Mucosa of rectum (tissue), 2 donors: ENCODE measurements around the gene PLIN1.

Experiments
- H3K27ac ChIP-seq, 2 donors: one replicate each; pipeline ENCODE4 v1.7.0; 2013; ENCODE audit warnings: inconsistent platforms in 2 of 2, low read depth in 2 of 2, low read length in 2 of 2
- H3K27me3 ChIP-seq, 2 donors: one replicate each; pipeline ENCODE4 v1.7.0; 2013; ENCODE audit warnings: low read length in 2 of 2; ENCODE audit not compliant: control insufficient read depth in 2 of 2, insufficient read depth in 2 of 2
- H3K36me3 ChIP-seq, 2 donors: one replicate each; pipeline ENCODE4 v1.7.0; 2013; ENCODE audit warnings: low read length in 2 of 2; ENCODE audit not compliant: control insufficient read depth in 2 of 2, insufficient read depth in 2 of 2
- H3K4me1 ChIP-seq, 2 donors: one replicate each; pipeline ENCODE4 v1.7.0; 2013; ENCODE audit warnings: low read length in 2 of 2, mild to moderate bottlenecking in 1 of 2; ENCODE audit not compliant: control insufficient read depth in 2 of 2, insufficient read depth in 2 of 2
- H3K4me3 ChIP-seq, 2 donors: one replicate each; pipeline ENCODE4 v1.7.0; 2013; ENCODE audit warnings: low read length in 2 of 2
- H3K9ac ChIP-seq, 2 donors: one replicate each; pipeline ENCODE4 v1.7.0; 2013; ENCODE audit warnings: low read length in 2 of 2, low read depth in 1 of 2, mild to moderate bottlenecking in 1 of 2
- H3K9me3 ChIP-seq, 2 donors: one replicate each; pipeline ENCODE4 v1.7.0; 2013; ENCODE audit warnings: low read length in 2 of 2; ENCODE audit not compliant: control insufficient read depth in 2 of 2
- donor health status: healthy.
- donor health status: Normal muscosa, but diverticular disease.

Gene PLIN1

GRCh38 chr15:89645680-89646079 is 33.5 kb downstream of the PLIN1 start:
- H3K4me3 ChIP-seq: no peak overlapping the region
- no peak overlapping the region for H3K9ac ChIP-seq
- H3K27me3 ChIP-seq: no peaks in the 10 kb centered on the region
- no peaks in the 10 kb centered on the region for H3K9me3 ChIP-seq
- peaks cover 3 to 4% of the 10 kb centered on the region in 2 donors for H3K4me1 ChIP-seq
- no peak overlapping the region for H3K27ac ChIP-seq
- no peaks in the 10 kb centered on the region for H3K36me3 ChIP-seq

- no peak overlapping the region for H3K27ac ChIP-seq
- H3K4me3 ChIP-seq: no peak overlapping the region
- no peaks in the 10 kb centered on the region for H3K36me3 ChIP-seq
These were observed 37.1 kb downstream of the PLIN1 start for GRCh38 chr15:89642106-89642505.

GRCh38 chr15:89641053-89641452 is 38.1 kb downstream of the PLIN1 start:
- H3K9me3 ChIP-seq: no peaks in the 10 kb centered on the region
- H3K9ac ChIP-seq: no peak overlapping the region
- no peaks in the 10 kb centered on the region for H3K4me1 ChIP-seq
- no peak overlapping the region for H3K27ac ChIP-seq
- H3K36me3 ChIP-seq: no peaks in the 10 kb centered on the region
- no peak overlapping the region for H3K4me3 ChIP-seq
- H3K27me3 ChIP-seq: no peaks in the 10 kb centered on the region

More at GRCh38 chr15:89642106-89642505, 37.1 kb downstream of the PLIN1 start:
- H3K4me1 ChIP-seq: peaks cover 0 to under 1% of the 10 kb centered on the region in 2 donors
- H3K9me3 ChIP-seq: no peaks in the 10 kb centered on the region
- no peaks in the 10 kb centered on the region for H3K27me3 ChIP-seq
- H3K9ac ChIP-seq: no peak overlapping the region

- Histone ChIP-seq H3K9me3 (no peaks in the 10 kb centered on the region), H3K4me3 (no peak overlapping the region), H3K9ac (no peak overlapping the region), H3K27me3 (no peaks in the 10 kb centered on the region), H3K4me1 (no peaks in the 10 kb centered on the region), H3K27ac (no peak overlapping the region), H3K36me3 (no peaks in the 10 kb centered on the region)
These were observed 38.9 kb downstream of the PLIN1 start for GRCh38 chr15:89640245-89640644.

- Histone ChIP-seq H3K4me3 (no peak overlapping the region), H3K4me1 (no peaks in the 10 kb centered on the region), H3K36me3 (peaks cover 12 to 28% of the 10 kb centered on the region in 2 donors), H3K27me3 (no peaks in the 10 kb centered on the region), H3K27ac (no peak overlapping the region), H3K9me3 (no peaks in the 10 kb centered on the region), H3K9ac (no peak overlapping the region)
These were observed 45.6 kb downstream of the PLIN1 start for GRCh38 chr15:89633585-89633984.

GRCh38 chr15:89632563-89633430 is 46.4 kb downstream of the PLIN1 start:
- Histone ChIP-seq H3K9me3 (no peaks in the 10 kb centered on the region), H3K27me3 (no peaks in the 10 kb centered on the region), H3K9ac (no peak overlapping the region), H3K4me3 (no peak overlapping the region), H3K36me3 (peaks cover 12 to 28% of the 10 kb centered on the region in 2 donors), H3K4me1 (no peaks in the 10 kb centered on the region), H3K27ac (no peak overlapping the region)

GRCh38 chr15:89631902-89632264 is 47.3 kb downstream of the PLIN1 start:
- Histone ChIP-seq H3K9ac (no peak overlapping the region), H3K27ac (no peak overlapping the region), H3K27me3 (no peaks in the 10 kb centered on the region), H3K9me3 (no peaks in the 10 kb centered on the region), H3K4me1 (no peaks in the 10 kb centered on the region), H3K36me3 (peaks cover 12 to 33% of the 10 kb centered on the region in 2 donors), H3K4me3 (no peak overlapping the region)

- Histone ChIP-seq H3K36me3 (peaks cover 12 to 38% of the 10 kb centered on the region in 2 donors), H3K4me3 (no peak overlapping the region), H3K4me1 (no peaks in the 10 kb centered on the region), H3K27ac (no peak overlapping the region), H3K27me3 (no peaks in the 10 kb centered on the region), H3K9ac (no peak overlapping the region), H3K9me3 (no peaks in the 10 kb centered on the region)
These were observed 47.9 kb downstream of the PLIN1 start for GRCh38 chr15:89630974-89631901.

GRCh38 chr15:89630260-89630659 is 48.9 kb downstream of the PLIN1 start:
- Histone ChIP-seq H3K9me3 (no peaks in the 10 kb centered on the region), H3K4me3 (no peak overlapping the region), H3K27me3 (no peaks in the 10 kb centered on the region), H3K27ac (no peak overlapping the region), H3K9ac (no peak overlapping the region), H3K4me1 (no peaks in the 10 kb centered on the region), H3K36me3 (peaks cover 12 to 38% of the 10 kb centered on the region in 2 donors)

GRCh38 chr15:89629829-89630228 is 49.3 kb downstream of the PLIN1 start:
- H3K36me3 ChIP-seq: peaks cover 12 to 38% of the 10 kb centered on the region in 2 donors
- H3K9ac ChIP-seq: no peak overlapping the region
- H3K9me3 ChIP-seq: no peaks in the 10 kb centered on the region

More at GRCh38 chr15:89629829-89630228, 49.3 kb downstream of the PLIN1 start:
- Histone ChIP-seq H3K27ac (no peak overlapping the region), H3K27me3 (no peaks in the 10 kb centered on the region), H3K4me1 (no peaks in the 10 kb centered on the region), H3K4me3 (no peak overlapping the region)
